ENCODE results near the gene CELF4. TPM values are rescaled to one million over a fixed set of nuclear protein-coding genes. Genes with fewer than 3 reads are reported as not detected.

The CELF4 gene
- total and polyA plus RNA-seq, 2 of the 4 experiments (the other 2 are of a cell fraction) = not detected

DNA sequence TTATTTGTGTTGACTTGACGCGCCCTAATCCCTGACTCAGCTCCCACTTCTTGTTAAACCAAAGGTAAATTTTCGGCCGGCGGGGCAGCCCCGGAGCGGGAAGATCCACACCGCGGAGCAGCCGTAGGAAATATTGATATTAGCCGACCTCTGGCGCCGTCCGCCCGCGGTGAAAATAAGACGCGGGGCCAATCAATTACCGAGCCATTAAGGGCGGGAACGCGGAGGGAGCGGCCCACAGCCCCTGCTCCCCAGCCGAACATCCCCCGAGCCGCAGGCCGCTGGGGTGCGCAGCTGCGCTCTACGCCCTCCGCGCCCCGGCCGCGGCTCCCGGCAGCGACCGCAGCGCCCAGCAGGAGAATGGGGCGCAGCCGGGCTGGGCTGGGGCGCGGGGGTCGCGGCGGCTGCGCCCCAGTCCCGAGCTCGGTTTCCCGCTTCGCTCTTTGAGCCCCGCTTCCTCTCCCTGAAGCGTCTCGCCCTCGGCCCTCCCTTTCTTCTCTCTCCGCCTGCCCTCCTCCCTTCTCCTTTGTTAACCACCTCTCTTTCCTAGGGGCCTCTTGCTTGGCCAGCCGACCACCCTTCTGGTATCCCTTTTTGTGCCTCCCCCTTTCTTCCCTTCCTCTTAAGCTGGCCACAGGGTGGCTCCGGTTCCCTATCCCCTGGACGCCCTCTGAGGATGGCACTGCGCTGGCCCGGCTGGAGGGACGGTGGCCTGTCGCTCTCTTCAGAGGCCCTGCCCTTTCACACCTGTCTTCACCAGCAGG, 40.9 kb downstream of the CELF4 start:
- CTCF ChIA-PET = interaction anchor here (0.6 kb wide), 1 partner anchor 397 kb away, joined by 3 read pairs; no protein-coding TSS in a partner anchor
- Histone ChIP-seq H3K14ac (replicated peaks; ENCODE audit: low read depth, low read length) (no peak overlapping the region), H4K5ac (ENCODE audit: low read depth, low read length) (no peak overlapping the region), H3K4me3 (ENCODE audit: insufficient read depth, low read depth, low read length) (no peak overlapping the region), H4K8ac (ENCODE audit: low read depth in 2 of 2, low read length in 2 of 2) (no peak overlapping the region), H3K23ac (ENCODE audit: low read depth, low read length) (no peak overlapping the region), H2BK15ac (ENCODE audit: low read depth, low read length) (no peak overlapping the region), H3K4me1 (ENCODE audit: control insufficient read depth, insufficient read depth, low read length) (no peaks in the 10 kb centered on the region), H2AFZ (replicated peaks; ENCODE audit: low read length, poor library complexity) (no peak overlapping the region), H3K79me1 (ENCODE audit: low read depth in 1 of 2, low read length in 2 of 2) (no peaks in the 10 kb centered on the region), H3K9me3 (ENCODE audit: control insufficient read depth, insufficient read depth, low read length) (no peaks in the 10 kb centered on the region), H2BK120ac (ENCODE audit: low read depth, low read length) (no peak overlapping the region), H3K27ac (ENCODE audit: insufficient read depth, low read length) (no peak overlapping the region), H3K4ac (ENCODE audit: low read depth, low read length) (no peak overlapping the region), H3K27me3 (ENCODE audit: control insufficient read depth, insufficient read depth, low read length) (peaks cover 29% of the 10 kb centered on the region), H2AK9ac (replicated peaks; ENCODE audit: low read depth, low read length, poor library complexity) (no peak overlapping the region), H2BK5ac (ENCODE audit: low read depth, low read length, poor library complexity, severe bottlenecking) (no peak overlapping the region), H3K36me3 (ENCODE audit: control insufficient read depth, insufficient read depth, low read length) (no peaks in the 10 kb centered on the region), H3K4me2 (ENCODE audit: low read depth, low read length) (no peak overlapping the region), H4K20me1 (ENCODE audit: insufficient read depth, low read length) (no peaks in the 10 kb centered on the region), H3K9me1 (ENCODE audit: insufficient read depth, low read length) (no peaks in the 10 kb centered on the region), H3K9ac (ENCODE audit: low read depth, low read length) (no peak overlapping the region), H4K91ac (ENCODE audit: insufficient read depth, low read depth, low read length) (no peak overlapping the region), H2BK20ac (ENCODE audit: low read depth, low read length) (no peak overlapping the region), H3K56ac (ENCODE audit: extremely low read depth, insufficient read depth, low read length) (no peak overlapping the region), H3K18ac (ENCODE audit: low read depth, low read length) (no peak overlapping the region), H2AK5ac (ENCODE audit: low read depth, low read length) (no peak overlapping the region)
- POLR2A ChIA-PET (ENCODE audit: unreplicated experiment) = no interaction called here
- DNase-seq = no peak
- in situ Hi-C loops (cut with MboI; ENCODE audit: low sequenced_read_pairs) = no loop called here
- WGBS, 2 experiments (ENCODE audit: extremely low coverage in 2 of 2, insufficient read length in 1 of 2) = 8% methylated on average over 46 of the region's 63 CpGs; no CpG with 5 or more reads in 1 of the 2 experiments
- ATAC-seq (ENCODE audit: low read depth) = no peak
- intact Hi-C loops (cut with micrococcal nuclease) = no loop called here
- dilution Hi-C loops (cut with HindIII; ENCODE audit: low sequenced_read_pairs, unreplicated experiment) = no loop called here
- TF ChIP-seq MXI1 (IDR thresholded peaks at IDR 0.05; ENCODE audit: borderline replicate concordance, low read depth, low read length) (no peak), MAZ (IDR thresholded peaks at IDR 0.05; ENCODE audit: borderline replicate concordance, low read depth, low read length) (no peak), ELK1 (IDR thresholded peaks at IDR 0.05; ENCODE audit: borderline replicate concordance, low read depth, low read length) (no peak), USF2 (IDR thresholded peaks at IDR 0.05; ENCODE audit: low read depth, low read length) (no peak)
- BruUV-seq (replicated peaks) = no TSS peak
